A673 (cell line): ENCODE data around the gene TSTD1. TPM values are rescaled to one million over a fixed set of nuclear protein-coding genes. Genes with fewer than 3 reads are reported as not detected.

Experiments
- BruUV-seq: library from RNA; stranded (reverse); fragments of 400-500 nt; replicated peaks from 2 replicates; lab custom pipeline; 2021; lab: Mats Ljungman, UMichigan
- CTCF ChIA-PET: fragments of 300-600 bp; sonication (Branson Sonifier 250); formaldehyde crosslinking; loops from one replicate; lab custom pipeline; 2022; ENCODE audit warnings: antibody characterized with exemption; lab: Charles Lee
- POLR2A ChIA-PET: fragments of 300-600 bp; sonication (Branson Sonifier 250); formaldehyde crosslinking; loops from one replicate; lab custom pipeline; 2022; ENCODE audit warnings: antibody characterized with exemption; ENCODE audit not compliant: low non-redundant PET; lab: Charles Lee
- DNase-seq: peaks from one replicate; pipeline ENCODE4 v3.0.0-alpha.2; 2015; ENCODE audit warnings: low spot score
- H3K27ac ChIP-seq: fragments of 200-600 bp; sonication (generic); 2 replicates; pipeline ENCODE4 v1.5.1; 2016; ENCODE audit warnings: mixed run types, low read depth, mild to moderate bottlenecking, mixed read lengths, antibody characterized with exemption, low read length; ENCODE audit not compliant: poor library complexity, severe bottlenecking
- H3K27me3 ChIP-seq: fragments of 200-600 bp; sonication (generic); replicated peaks from 2 replicates; pipeline ENCODE4 v1.6.1; 2017; ENCODE audit warnings: mixed run types, low read depth, mild to moderate bottlenecking, mixed read lengths, antibody characterized with exemption, low read length; ENCODE audit not compliant: insufficient read depth, poor library complexity
- H3K36me3 ChIP-seq: fragments of 200-600 bp; sonication (generic); 2 replicates; pipeline ENCODE4 v1.6.1; 2016; ENCODE audit warnings: mixed run types, mild to moderate bottlenecking, mixed read lengths, antibody characterized with exemption, low read length; ENCODE audit not compliant: insufficient read depth, poor library complexity, severe bottlenecking
- H3K4me1 ChIP-seq: fragments of 200-600 bp; sonication (generic); 2 replicates; pipeline ENCODE4 v1.6.1; 2017; ENCODE audit warnings: mixed run types, mild to moderate bottlenecking, mixed read lengths, antibody characterized with exemption, low read length; ENCODE audit not compliant: insufficient read depth, poor library complexity, severe bottlenecking
- H3K4me3 ChIP-seq: fragments of 200-600 bp; sonication (generic); 2 replicates; pipeline ENCODE4 v1.5.1; 2016; ENCODE audit warnings: low read depth, mixed run types, mild to moderate bottlenecking, mixed read lengths, low read length; ENCODE audit not compliant: poor library complexity, severe bottlenecking
- H3K9me3 ChIP-seq: fragments of 200-600 bp; sonication (generic); 2 replicates; pipeline ENCODE4 v1.6.1; 2016; ENCODE audit warnings: mixed run types, low read depth, mild to moderate bottlenecking, mixed read lengths, antibody characterized with exemption, low read length; ENCODE audit not compliant: poor library complexity, severe bottlenecking
- CTCF ChIP-seq: fragments of 300-800, 200-600 bp; sonication (generic); conservative IDR thresholded peaks from 2 replicates; pipeline ENCODE4 v1.5.1; 2017; ENCODE audit warnings: low read depth, mild to moderate bottlenecking, antibody characterized with exemption, low read length, moderate library complexity, mixed read lengths
- EZH2 ChIP-seq: fragments of 200-600 bp; sonication (generic); IDR thresholded peaks from 2 replicates; pipeline ENCODE4 v1.6.1; 2017; ENCODE audit warnings: borderline replicate concordance, low read depth, mild to moderate bottlenecking, mixed read lengths, antibody characterized with exemption, low read length; ENCODE audit not compliant: poor library complexity, severe bottlenecking
- intact Hi-C: fragments of 100-400 bp; cut with micrococcal nuclease; formaldehyde crosslinking; loops from one replicate; pipeline ENCODE4 v1.10.0; 2022; ENCODE audit not compliant: unreplicated experiment
- total RNA-seq: library from RNA; stranded (reverse); gene quantifications from 2 replicates; pipeline ENCODE4 v1.2.3, GENCODE V29; 2021

The TSTD1 gene
- total RNA-seq, 1 experiment from 2014 or later, result 1.3 TPM

GRCh38 chr1:161070761-161071160, 32.0 kb upstream of the TSTD1 start:
- Histone ChIP-seq H3K27ac (no peak overlapping the region), H3K9me3 (no peaks in the 10 kb centered on the region), H3K36me3 (no peaks in the 10 kb centered on the region), H3K4me1 (no peaks in the 10 kb centered on the region), H3K4me3 (no peak overlapping the region), H3K27me3 (no peaks in the 10 kb centered on the region)
- POLR2A ChIA-PET, result interaction anchor here (0.6 kb wide), 1 partner anchor 308 kb away, joined by 5 read pairs; no protein-coding TSS in a partner anchor
- DNase-seq, result no peak
- intact Hi-C loops, result no loop called here
- TF ChIP-seq CTCF (no peak), EZH2 (no peak)
- no TSS peak for BruUV-seq
- CTCF ChIA-PET, result no interaction called here

GRCh38 chr1:161069731-161070270, 31.0 kb upstream of the TSTD1 start, which contains the start of gene ARHGAP30:
Gene ARHGAP30, minus strand, starts transcription at chr1:161069891. Its CDS starts 267 bp downstream, at chr1:161069624.
- no TSS peak for BruUV-seq

GRCh38 chr1:161069241-161069640, 30.5 kb upstream of the TSTD1 start:
- Histone ChIP-seq H3K4me1 (no peaks in the 10 kb centered on the region), H3K36me3 (no peaks in the 10 kb centered on the region), H3K4me3 (no peak overlapping the region), H3K27me3 (peaks cover 5% of the 10 kb centered on the region), H3K9me3 (no peaks in the 10 kb centered on the region), H3K27ac (no peak overlapping the region)
- CTCF ChIA-PET, result interaction anchor here (1.0 kb wide), 1 partner anchor 29 kb away, joined by 3 read pairs; no protein-coding TSS in a partner anchor
- POLR2A ChIA-PET, result no interaction called here
- TF ChIP-seq CTCF (no peak), EZH2 (no peak)
- no peak for DNase-seq
- intact Hi-C loops, result no loop called here
- no TSS peak for BruUV-seq

More at GRCh38 chr1:161069731-161070270, 31.0 kb upstream of the TSTD1 start, which contains the start of gene ARHGAP30:
- Histone ChIP-seq H3K4me3 (no peak within 1 kb of the TSS), H3K27me3 (peaks cover 2% of the 10 kb centered on the region), H3K9me3 (no peaks in the 10 kb centered on the region), H3K36me3 (no peaks in the 10 kb centered on the region), H3K27ac (no peak within 1 kb of the TSS), H3K4me1 (no peaks in the 10 kb centered on the region)
- DNase-seq, result no peak
- ChIA-PET CTCF (no interaction called here), POLR2A (interaction anchor here (0.5 kb wide), 1 partner anchor 14 kb away, joined by 5 read pairs; no protein-coding TSS in a partner anchor)
- no peak for TF ChIP-seq CTCF
- no peak for TF ChIP-seq EZH2
- intact Hi-C loops, result no loop called here
